HG02610 (cell line): ENCODE measurements around the gene FAM81B.

Experiments used
- ATAC-seq: cut with Tn5 transposase; IDR thresholded peaks from one replicate; pipeline ENCODE4 v1.9.1; 2021; ENCODE audit warnings: mild to moderate bottlenecking, moderate library complexity; ENCODE audit not compliant: unreplicated experiment

The FAM81B gene

DNA sequence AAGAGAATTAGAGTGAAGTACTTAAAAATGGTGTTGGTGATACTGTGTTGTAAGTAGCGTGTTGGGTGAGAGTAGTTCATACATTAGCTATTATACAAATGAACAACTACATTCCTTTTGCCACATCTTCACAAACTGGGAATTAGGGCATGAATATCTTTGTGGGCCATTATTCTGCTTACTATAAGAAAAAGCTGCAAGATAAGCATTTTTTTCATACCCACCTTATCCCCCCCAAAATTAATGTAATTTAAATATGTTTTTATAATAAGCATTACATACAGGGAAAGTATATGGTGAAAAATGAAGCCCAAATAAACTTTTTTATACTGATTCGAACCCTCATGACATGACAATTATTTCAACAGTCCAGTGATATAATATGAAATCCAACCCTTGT, 69.5 kb downstream of the FAM81B start:
- no peak for ATAC-seq

DNA sequence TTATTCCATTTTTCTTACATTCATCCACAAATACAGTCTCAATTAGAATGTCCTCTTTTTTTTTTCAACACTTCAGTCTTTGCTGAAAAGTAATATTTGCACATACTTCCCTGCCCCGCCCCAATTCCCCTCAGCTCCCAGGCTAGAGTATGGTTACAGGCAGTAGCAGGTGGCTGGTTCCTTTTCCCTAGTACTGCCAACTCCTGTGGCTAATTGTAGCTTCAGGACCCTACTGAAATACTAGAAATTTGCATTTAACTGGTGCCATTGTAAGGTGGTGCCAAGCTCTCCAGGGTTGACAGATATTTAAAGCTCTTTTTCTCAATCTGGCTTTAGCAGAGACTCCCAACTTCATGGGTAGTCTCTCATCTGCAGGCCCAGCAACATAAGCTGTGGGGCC, 80.3 kb downstream of the FAM81B start:
- ATAC-seq: no peak

DNA sequence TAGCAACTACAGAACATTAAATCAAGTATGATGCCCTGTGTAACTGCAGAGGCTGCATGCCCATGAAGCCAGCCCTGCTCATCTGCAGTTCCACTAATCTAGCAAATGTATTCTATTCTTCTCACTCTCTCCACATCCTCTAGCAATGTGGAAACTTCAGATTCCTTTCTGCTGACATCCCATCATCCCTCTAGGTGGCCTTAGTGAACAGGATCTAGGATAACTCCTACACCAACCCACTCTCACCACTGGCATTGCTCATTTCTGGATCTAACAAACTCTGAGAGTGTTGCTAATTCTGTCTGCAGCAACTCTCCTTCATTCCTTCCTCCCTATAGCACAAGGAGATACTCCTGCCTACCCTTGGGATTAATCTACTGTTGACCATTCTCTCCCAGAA, 80.8 kb downstream of the FAM81B start:
- ATAC-seq: no peak

DNA sequence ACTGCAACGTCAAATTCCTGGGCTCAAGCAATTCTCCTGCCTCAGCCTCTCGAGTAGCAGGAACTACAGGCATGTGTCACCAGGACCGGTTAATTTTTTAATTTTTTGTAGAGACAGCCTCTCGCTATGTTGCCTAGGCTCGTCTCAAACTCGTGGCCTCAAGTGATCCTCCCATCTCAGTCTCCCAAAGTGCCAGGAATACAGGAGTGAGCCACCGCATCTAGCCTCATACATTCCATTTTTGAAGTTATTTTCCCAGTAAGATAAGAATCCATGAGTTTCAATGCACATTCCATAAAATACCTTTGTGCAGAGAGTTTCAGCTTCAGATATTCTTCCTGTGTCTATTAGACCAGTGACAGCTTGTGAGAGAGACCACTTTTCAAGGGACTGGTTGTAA, 93.3 kb downstream of the FAM81B start:
- ATAC-seq: no peak

DNA sequence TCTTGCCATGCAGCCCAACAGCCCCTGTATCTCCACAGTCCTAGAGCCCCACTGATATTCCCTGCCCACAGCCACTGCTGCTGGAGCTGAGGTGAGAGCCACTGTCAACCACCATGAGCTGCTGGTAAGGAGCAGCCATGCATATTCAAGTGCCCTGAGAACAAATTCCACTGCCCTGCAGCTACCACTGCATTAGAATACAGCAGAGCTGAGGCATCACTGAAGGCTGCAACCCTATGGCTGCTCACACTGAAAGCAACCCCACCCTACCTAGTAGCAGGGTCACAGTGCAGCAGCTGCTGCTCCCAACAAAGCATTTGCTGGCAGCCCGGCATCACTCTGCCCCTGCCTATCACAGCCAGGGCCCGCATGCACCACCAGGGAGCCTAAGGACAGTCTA, 95.0 kb downstream of the FAM81B start:
- no peak for ATAC-seq

DNA sequence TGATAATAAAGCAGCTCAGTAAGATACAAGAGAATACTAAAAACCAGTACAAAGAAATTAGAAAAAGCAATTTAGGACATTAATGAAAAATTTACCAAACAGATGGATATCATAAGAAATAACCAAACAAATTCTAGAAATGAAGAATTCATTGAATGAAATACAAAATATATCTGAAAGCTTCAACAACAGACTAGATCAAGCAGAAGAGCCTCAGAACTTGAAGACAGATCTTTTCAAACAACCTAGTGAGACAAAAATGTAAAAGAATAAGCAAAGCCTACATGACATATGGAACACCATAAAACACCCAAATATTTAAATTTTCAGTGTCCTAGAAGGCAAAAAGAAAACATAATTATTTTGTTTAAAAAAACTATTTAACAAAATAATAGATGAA, 96.7 kb downstream of the FAM81B start:
- no peak for ATAC-seq
